GM19238 (cell line): ENCODE data around the gene SPRR2B.
"Not testable (repeated sequence)": the region's sequence is repeated elsewhere in the genome, so short reads cannot be mapped to it uniquely, and the experiment has no call there.

ENCODE experiments used
- DNase-seq: peaks from one replicate; pipeline ENCODE4 v3.0.0; 2011; ENCODE audit warnings: low spot score; ENCODE audit not compliant: insufficient read length

SPRR2B gene

DNA sequence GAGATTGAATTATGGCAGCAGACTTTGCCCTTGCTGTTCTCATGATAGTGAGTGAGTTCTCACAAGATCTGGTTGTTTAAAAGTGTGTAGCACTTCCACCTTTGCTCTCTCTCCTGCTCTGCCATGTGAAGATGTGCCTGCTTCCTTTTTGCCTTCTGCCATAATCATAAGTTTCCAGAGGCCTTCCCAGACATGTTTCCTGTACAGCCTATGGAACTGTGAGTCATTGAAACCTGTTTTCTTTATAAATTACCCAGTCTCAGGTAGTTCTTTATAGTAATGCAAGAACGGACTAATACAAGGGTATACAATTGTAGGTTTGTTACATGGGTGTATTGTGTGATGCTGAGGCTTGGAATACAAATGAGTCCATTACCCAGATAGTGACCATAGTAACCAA is 36.2 kb downstream of the SPRR2B start:
- DNase-seq: no peak

DNA sequence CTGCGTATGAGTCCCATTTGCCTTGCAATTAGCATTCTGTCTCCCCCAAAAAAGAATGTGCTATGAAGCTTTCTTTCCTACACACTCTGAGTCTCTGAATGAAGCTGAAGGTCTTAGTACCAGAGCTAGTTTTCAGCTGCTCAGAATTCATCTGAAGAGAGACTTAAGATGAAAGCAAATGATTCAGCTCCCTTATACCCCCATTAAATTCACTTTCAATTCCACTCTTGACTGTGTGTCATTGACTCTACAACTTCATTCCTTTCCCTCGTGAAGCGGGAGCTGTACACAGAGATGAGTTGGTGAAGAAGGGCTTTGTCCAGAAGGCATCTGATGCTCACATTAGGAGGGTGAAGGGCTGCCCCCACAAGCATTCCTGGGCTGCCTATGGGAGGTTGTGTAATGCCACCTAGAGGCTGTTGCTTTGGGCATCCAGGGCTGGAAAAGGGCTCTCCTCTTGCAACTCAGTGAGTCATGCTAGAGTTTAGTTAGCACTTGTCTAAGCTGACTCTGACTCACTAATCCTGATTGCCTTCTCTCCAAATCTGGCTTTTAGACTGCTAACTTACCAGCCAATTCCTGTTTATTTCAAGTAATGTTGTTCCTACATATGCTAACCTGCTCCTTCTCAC is 38.6 kb downstream of the SPRR2B start:
- no peak for DNase-seq

DNA sequence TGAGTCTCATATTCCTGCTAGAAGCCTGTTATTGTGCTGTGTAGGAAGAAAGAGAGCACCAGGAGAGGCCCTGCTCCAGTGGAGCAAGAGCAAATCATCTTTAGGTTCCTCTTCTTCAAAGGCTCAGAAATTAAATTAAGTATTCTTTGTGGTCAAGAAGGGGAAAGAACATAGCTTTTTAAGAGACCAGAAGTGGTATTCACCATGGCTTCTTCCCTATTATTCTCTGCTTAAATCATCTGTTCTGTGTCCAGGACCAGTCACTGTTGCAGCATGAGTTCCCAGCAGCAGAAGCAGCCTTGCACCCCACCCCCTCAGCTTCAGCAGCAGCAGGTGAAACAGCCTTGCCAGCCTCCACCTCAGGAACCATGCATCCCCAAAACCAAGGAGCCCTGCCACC is 39.3 kb downstream of the SPRR2B start:
- no peak for DNase-seq

DNA sequence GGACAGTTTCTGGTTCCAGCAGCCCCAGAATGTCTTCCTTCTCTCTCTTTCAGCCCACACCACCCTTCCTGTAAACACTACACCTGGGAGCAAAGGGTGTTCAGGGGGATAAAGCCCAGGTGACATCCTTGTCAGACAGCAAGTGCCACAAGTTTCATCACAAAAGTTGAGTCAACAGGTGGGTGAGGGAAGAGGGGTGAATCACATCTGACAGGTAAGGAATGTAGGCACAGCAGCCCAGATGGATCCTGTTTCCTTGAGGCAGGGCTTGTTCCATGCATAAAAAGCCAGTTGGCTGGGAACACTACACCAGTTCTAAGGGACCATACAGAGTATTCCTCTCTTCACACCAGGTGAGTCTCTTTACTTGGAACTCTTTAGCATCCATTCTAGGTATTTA is 40.5 kb downstream of the SPRR2B start, which contains the start of gene SPRR1B:
SPRR1B (plus strand) TSS at position 309 of the 400 bp plus-strand sequence. CDS start 1,143 bp downstream, outside the sequence.
- no peak for DNase-seq

DNA sequence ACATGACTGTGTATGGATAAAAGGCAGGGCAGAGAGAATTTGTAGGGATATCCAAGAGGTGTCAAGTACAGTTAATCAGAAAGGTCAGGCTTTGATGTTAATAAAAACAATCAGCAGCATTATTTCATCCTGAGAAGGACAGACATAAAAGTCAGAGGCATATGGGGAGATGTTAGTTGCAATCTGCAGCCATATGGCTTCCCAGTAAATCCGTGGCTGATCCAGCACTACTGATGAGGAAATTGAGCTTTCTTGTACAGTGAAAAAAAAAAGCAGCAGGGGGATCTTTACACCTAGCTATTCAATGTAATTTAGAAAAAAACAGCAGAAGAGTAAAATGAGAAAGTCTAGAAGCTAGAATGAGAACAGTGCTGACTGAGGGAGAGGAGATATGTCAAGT is 42.6 kb downstream of the SPRR2B start:
- DNase-seq: no peak

DNA sequence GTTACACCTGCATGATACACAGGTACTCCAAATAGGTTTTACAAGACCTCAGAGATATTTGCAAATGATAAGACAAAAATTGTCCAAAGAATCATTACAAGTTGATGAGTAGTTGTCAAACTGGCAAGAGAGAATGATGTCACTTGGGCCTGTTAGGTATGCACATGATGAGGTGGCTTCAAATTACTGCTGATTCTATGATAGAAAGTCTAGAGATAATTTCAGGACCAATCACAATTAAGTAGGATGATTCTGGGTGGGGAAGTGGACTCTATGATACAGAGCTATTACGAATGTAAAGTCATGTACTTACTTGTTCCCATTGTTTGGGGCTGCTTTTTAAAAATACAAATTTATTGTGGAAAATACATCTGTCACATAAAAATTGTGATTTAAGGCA is 45.6 kb downstream of the SPRR2B start:
- DNase-seq: no peak

DNA sequence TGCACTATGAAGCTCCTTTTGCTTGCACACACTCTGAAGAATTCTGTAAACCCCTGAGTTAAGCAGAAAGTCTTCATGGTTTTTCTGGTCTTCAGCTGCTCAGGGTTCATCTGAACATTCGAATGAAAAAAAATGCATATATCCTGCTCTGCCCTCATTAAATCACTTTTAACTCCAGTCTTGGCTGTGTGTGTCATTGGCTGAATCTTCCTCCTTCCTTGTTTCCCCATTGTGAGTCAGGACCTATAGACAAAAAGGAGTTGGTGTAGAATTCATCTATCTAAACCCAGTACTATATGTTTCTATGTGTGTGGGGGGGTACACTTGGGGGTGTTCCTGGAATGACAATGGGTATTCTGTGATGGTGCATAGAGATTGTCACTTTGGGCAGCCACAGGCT is 47.0 kb downstream of the SPRR2B start:
- DNase-seq: no peak

DNA sequence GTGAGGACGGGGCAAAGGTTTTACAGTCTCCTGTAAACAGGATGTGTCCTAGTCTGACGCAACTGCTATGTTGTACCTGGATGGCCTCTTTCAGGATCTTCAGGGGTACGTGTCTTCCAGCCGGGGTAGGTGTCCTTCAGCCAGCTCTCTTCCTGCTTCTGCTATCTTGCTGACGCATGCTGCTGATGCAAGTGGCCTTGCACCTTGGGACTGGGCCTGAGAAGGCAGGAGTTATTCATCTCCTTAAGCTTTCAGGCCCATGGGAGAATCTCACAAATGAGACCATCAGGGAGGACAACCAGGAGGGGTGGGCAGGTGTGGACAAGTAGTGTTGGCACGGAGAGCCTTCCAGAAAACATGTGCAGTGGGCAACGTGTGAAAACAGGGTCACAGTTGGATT is 48.3 kb downstream of the SPRR2B start:
- DNase-seq: no peak

DNA sequence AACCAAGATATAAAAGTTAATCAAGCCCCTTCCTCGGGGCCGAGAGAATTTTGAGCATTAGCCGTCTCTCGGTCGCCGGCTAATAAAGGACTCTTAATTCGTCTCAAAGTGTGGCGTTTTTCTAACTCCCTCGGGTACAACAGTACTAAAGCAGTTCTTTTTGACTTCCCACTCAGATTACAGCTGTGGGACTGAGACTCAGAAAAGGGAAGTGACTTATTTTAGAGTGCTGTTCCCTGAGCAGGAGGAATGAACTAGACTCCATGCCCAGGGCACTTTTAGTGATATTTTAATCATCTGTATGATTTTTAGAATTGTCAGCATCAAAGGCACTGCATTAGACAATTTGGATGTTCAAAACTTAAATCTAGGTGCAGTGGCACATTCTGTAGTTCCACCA is 49.1 kb downstream of the SPRR2B start:
- DNase-seq: not testable (repeated sequence)

DNA sequence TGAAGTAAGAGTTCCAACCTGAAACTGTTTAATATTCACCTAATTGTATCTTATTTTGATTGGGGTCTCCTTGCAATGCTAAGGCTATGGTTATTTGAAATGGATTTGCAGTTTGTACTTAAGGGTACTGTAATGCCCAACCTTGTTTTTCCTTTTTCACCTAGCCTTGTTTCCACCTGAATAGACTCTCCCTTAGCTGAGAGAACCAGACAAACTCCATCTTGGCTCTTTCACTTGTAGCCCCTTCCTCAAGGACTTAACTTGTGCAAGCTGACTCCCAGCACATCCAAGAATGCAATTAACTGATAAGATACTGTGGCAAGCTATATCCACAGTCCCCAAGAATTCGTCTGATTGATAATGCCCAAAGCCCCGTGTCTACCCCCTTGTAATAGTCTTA is 49.6 kb downstream of the SPRR2B start:
- DNase-seq: not testable (repeated sequence)
